Fibroblast of pulmonary artery (primary cell): ENCODE measurements around the gene ANO4.
A peak's percentile ranks its signal among the peaks of the same experiment; 100 is the strongest.

Experiments
- DNase-seq: peaks from one replicate; pipeline ENCODE4 v3.0.0-alpha.2; 2010; ENCODE audit warnings: low read depth
- H3K4me3 ChIP-seq: replicated peaks from 2 replicates; pipeline ENCODE4 v1.5.1; 2011; ENCODE audit warnings: low read depth, mild to moderate bottlenecking, control low read depth, low read length, moderate library complexity
- CTCF ChIP-seq: IDR thresholded peaks from 2 replicates; pipeline ENCODE4 v1.5.1; 2011; ENCODE audit warnings: mild to moderate bottlenecking, control low read depth, low read length, inconsistent platforms; ENCODE audit errors: missing control alignments

ANO4 gene

GRCh38 chr12:101044512-101045059 is 250.0 kb downstream of the ANO4 start:
- no peak for TF ChIP-seq CTCF
- no peak overlapping the region for H3K4me3 ChIP-seq
- DNase-seq: peak; percentile 29

- no peak overlapping the region for H3K4me3 ChIP-seq
- DNase-seq: peak; percentile 67
- TF ChIP-seq CTCF: no peak
These were observed 251.2 kb downstream of the ANO4 start for GRCh38 chr12:101045486-101046464.

GRCh38 chr12:101047652-101048051 is 253.1 kb downstream of the ANO4 start:
- DNase-seq: no peak
- H3K4me3 ChIP-seq: no peak overlapping the region
- TF ChIP-seq CTCF: no peak

- TF ChIP-seq CTCF: no peak
- no peak for DNase-seq
- H3K4me3 ChIP-seq: no peak overlapping the region
These were observed 256.1 kb downstream of the ANO4 start for GRCh38 chr12:101050631-101051030.

GRCh38 chr12:101051151-101051550 is 256.6 kb downstream of the ANO4 start:
- peak; percentile 31 for DNase-seq
- TF ChIP-seq CTCF: no peak
- H3K4me3 ChIP-seq: no peak overlapping the region

GRCh38 chr12:101051901-101052550 is 257.4 kb downstream of the ANO4 start:
- peak; percentile 96 for DNase-seq
- no peak overlapping the region for H3K4me3 ChIP-seq
- TF ChIP-seq CTCF: no peak
